HFFc6 (cell line): Measurements from ENCODE around the gene DUSP22. TPM values are rescaled to one million over a fixed set of nuclear protein-coding genes. Genes with fewer than 3 reads are reported as not detected.
A peak's percentile ranks its signal among the peaks of the same experiment; 100 is the strongest.

ENCODE experiments used
- DNase-seq: peaks from one replicate; pipeline ENCODE4 v3.0.0-alpha.2; 2018
- H3K27ac Mint-ChIP-seq: 2 replicates; pipeline ENCODE4 v1.8.0; 2020; ENCODE audit warnings: mild to moderate bottlenecking, mixed read lengths
- H3K27me3 Mint-ChIP-seq: 2 replicates; pipeline ENCODE4 v1.8.0; 2021; ENCODE audit warnings: mild to moderate bottlenecking, moderate library complexity, mixed read lengths; ENCODE audit not compliant: insufficient read depth
- H3K36me3 Mint-ChIP-seq: 2 replicates; pipeline ENCODE4 v1.8.0; 2021; ENCODE audit warnings: low read depth, mixed read lengths
- H3K4me1 Mint-ChIP-seq: 2 replicates; pipeline ENCODE4 v1.8.0; 2020; ENCODE audit warnings: low read depth, mixed read lengths
- H3K4me3 Mint-ChIP-seq: 2 replicates; pipeline ENCODE4 v1.8.0; 2020; ENCODE audit warnings: mild to moderate bottlenecking, moderate library complexity, mixed read lengths
- H3K9me3 Mint-ChIP-seq: 2 replicates; pipeline ENCODE4 v1.8.0; 2020; ENCODE audit warnings: mild to moderate bottlenecking, mixed read lengths
- total RNA-seq, 6 experiments: library from RNA; stranded (reverse); fragmentation: NEBNext Ultra II Directional; extraction: Animal tissue kit (Norgen Biotek cat#: 25700); gene quantifications; 2 replicates in 1 of 6; 3 replicates in 5 of 6; pipeline ENCODE4 v1.2.3, GENCODE V29; 2021
- TF ChIP-seq, protein P1 (sequence below): fragments of 200-600 bp; sonication (generic); IDR thresholded peaks from 2 replicates; pipeline ENCODE4 v1.5.0; 2021; ENCODE audit warnings: antibody characterized with exemption, mild to moderate bottlenecking

The DUSP22 gene
- total RNA-seq, 6 experiments from 2014 or later, result 6.8 to 11.9 (median 9.2) TPM

DNA sequence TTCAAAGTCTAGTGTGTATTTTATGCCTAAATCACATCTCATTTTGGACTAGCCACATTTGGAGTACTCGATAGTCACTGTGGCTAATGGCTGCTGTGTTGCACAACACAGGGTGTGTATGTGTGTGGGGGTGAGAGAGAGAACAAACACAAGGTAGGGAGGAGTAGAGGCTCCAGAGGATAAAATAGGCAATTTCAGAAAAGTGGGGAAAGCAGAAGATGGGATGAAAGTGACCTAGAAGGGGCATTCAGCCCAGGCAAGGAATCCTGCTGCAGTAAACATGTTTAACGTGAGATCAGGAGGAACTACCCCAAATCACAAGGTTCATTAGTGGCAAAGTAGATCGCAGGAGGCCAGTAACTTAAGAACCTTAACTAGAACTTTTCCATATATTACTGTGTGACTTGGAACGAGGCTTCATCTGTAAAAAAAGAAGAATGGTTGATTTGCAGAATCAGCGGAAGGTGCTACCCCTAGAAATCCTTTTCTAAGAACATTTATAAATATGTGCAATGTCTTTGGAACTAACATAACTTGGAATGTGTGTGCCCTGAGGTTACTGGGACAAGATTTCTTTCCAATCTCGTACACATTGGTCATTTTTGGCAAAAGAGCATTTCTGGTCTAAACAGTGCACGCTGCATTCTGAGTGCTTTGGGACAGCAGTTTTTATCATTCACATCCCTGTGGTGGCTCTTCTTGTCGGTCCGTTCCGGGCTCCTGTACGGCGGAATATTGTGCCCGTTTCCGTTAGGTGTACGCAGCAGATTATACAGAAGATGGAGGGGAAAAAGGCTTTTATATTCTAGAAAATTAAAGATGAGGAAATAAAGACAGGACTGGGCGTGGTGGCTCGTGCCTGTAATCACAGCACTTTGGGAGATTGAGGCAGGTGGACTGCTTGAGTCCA, 2.6 kb downstream of the DUSP22 start:
- peaks cover 15% of the 10 kb centered on the region for H3K4me1 Mint-ChIP-seq
- H3K4me3 Mint-ChIP-seq, result no peak overlapping the region
- H3K27me3 Mint-ChIP-seq, result no peaks in the 10 kb centered on the region; the same call in 1 of the 2 replicates
- no peak for DNase-seq
- H3K36me3 Mint-ChIP-seq, result no peaks in the 10 kb centered on the region
- H3K9me3 Mint-ChIP-seq, result peaks cover 15% of the 10 kb centered on the region
- TF ChIP-seq, protein P1, sequence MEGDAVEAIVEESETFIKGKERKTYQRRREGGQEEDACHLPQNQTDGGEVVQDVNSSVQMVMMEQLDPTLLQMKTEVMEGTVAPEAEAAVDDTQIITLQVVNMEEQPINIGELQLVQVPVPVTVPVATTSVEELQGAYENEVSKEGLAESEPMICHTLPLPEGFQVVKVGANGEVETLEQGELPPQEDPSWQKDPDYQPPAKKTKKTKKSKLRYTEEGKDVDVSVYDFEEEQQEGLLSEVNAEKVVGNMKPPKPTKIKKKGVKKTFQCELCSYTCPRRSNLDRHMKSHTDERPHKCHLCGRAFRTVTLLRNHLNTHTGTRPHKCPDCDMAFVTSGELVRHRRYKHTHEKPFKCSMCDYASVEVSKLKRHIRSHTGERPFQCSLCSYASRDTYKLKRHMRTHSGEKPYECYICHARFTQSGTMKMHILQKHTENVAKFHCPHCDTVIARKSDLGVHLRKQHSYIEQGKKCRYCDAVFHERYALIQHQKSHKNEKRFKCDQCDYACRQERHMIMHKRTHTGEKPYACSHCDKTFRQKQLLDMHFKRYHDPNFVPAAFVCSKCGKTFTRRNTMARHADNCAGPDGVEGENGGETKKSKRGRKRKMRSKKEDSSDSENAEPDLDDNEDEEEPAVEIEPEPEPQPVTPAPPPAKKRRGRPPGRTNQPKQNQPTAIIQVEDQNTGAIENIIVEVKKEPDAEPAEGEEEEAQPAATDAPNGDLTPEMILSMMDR, result no peak
- no peak overlapping the region for H3K27ac Mint-ChIP-seq

DNA sequence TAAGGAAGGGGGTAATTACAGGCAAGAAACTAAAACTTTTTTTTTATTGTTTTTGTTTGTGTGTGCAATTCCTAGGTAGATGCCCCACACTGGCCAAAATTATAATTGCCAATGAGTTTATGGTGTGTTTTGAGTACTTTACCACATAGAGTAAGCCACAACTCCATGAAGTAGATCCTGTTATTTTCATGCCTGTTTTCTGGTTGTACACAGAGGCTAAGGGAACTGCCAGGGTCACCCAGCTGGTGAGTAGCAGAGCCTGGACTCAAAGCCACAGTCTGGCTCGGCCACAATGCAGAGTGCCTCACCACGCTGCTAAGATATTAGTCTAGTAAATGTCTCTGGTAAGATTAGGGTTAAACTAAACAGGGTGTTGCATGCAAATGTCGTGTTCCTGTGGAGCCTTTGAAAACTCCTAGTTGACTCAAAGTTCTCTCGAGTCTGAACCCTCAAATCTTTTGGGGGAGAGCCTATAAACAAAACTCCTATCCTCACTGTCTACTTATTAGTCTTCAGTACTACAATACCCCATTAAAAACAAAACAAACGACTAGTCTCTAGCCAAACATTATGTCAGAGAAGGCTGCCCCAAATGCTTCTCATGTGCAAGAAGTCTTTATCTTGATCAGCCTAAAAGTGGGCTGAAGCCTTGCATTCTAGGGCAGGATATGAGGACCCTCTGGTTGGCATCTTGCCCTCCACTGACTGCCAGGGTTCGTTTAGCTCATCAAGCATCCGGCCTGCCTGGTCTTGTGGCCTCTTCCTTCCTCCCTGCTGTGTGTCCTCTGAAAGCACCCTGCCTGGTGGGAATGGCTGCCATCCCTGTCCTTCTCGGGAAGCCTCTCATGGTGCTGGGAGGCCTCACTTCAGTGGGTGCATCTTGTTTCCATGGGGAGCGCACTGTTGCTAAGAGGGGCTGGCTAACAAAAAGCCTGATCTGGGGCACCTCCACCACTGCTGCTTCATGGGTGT, 4.2 kb downstream of the DUSP22 start:
- peaks cover 9% of the 10 kb centered on the region for H3K4me1 Mint-ChIP-seq
- TF ChIP-seq, protein P1, result peak; percentile 28; the same call in 1 of the 2 replicates
- DNase-seq, result no peak
- H3K9me3 Mint-ChIP-seq, result peaks cover 10% of the 10 kb centered on the region
- H3K36me3 Mint-ChIP-seq, result no peaks in the 10 kb centered on the region
- no peak overlapping the region for H3K4me3 Mint-ChIP-seq
- no peaks in the 10 kb centered on the region; the same call in 1 of the 2 replicates for H3K27me3 Mint-ChIP-seq
- no peak overlapping the region for H3K27ac Mint-ChIP-seq

DNA sequence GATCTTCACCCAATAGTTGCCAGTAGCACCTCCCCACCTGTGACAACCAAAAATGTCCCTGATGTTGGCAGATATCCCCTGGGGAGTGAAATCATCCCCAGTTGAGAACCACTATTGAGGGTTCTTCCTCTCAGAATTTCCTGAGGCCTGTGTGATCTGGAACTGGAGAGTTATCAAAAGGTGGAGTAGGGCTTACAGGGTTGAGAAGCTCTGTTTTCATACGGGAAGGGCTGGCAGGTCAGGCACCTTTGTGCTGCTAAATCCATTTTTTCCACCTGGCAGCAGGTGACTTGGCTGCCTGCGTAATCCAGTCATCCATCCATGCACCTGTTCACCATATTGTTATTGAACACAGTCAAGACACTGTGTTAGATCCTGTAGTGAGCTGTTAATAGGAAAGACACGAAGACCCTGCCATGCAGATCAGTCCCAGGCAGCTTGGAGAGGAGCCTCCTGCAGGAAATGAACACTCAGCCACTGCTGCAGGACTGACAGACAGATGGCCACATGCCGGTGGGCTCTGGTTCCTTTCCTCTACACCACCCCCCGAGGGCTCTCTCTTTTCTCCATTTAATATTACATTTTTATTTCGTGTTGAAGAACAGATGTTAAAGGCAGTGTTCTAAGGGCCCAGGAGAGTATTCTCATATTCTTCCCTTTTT, 5.4 kb downstream of the DUSP22 start:
- peaks cover 9% of the 10 kb centered on the region for H3K9me3 Mint-ChIP-seq
- TF ChIP-seq, protein P1, result no peak
- H3K4me3 Mint-ChIP-seq, result no peak overlapping the region
- peaks cover 9% of the 10 kb centered on the region for H3K4me1 Mint-ChIP-seq
- no peak overlapping the region for H3K27ac Mint-ChIP-seq
- H3K27me3 Mint-ChIP-seq, result no peaks in the 10 kb centered on the region; the same call in 1 of the 2 replicates
- H3K36me3 Mint-ChIP-seq, result no peaks in the 10 kb centered on the region
- DNase-seq, result no peak

DNA sequence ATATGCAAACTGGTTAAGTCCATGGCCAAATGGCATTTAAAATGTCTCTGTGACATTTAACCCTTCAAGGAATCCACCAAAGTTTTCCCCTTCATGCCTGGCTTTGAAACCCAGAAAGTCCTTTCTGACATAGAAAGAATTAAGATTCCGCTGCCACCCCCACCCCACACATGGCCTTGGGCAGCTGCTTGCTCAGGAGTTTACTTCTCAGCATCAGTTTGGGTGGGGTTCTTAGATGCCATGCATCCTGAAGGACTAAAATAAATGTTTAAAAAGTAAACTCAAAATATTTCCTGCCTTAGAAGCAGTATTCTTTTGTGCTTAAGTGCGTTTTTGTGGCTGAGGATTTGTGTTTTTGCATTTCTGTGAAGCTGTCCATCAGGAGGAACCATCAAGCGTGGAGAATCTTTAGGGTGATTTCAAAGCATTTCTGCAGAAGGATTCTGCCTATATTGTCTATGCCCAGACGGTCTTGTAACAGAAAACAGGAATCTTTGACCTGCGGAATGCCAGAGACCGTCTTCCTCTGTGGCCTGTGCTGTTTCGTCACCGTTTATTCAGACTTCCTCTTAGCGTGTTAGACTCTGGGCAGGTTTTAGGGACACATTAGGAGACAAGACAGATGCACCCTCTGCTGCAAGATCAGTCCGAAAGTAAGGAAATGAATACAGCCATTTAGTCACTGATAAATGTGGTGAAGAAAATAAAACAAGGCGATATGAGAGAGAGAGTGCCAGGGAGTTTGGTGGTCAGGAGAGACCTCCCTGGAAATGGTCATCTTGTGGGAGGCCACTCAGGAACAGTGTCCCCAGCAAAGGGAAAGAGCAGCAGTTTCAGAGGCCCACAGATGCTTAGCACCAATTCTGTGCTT, 6.2 kb downstream of the DUSP22 start:
- Mint-ChIP-seq H3K4me3 (no peak overlapping the region), H3K4me1 (peaks cover 2% of the 10 kb centered on the region), H3K27me3 (no peaks in the 10 kb centered on the region; the same call in 1 of the 2 replicates), H3K9me3 (peaks cover 1% of the 10 kb centered on the region), H3K27ac (no peak overlapping the region), H3K36me3 (no peaks in the 10 kb centered on the region)
- DNase-seq, result no peak
- TF ChIP-seq, protein P1, result no peak
